ENCODE measurements around the gene OLFML2A.

The OLFML2A gene

GRCh38 chr9:124852829-124853531 is 76.0 kb downstream of the OLFML2A start, which contains the start of gene WDR38:
WDR38 (plus strand) TSS chr9:124853460; CDS start chr9:124853532, 72 bp downstream.
- DNase-seq (ENCODE audit: low spot score) = peak; percentile 91
- TF ChIP-seq, protein P1, sequence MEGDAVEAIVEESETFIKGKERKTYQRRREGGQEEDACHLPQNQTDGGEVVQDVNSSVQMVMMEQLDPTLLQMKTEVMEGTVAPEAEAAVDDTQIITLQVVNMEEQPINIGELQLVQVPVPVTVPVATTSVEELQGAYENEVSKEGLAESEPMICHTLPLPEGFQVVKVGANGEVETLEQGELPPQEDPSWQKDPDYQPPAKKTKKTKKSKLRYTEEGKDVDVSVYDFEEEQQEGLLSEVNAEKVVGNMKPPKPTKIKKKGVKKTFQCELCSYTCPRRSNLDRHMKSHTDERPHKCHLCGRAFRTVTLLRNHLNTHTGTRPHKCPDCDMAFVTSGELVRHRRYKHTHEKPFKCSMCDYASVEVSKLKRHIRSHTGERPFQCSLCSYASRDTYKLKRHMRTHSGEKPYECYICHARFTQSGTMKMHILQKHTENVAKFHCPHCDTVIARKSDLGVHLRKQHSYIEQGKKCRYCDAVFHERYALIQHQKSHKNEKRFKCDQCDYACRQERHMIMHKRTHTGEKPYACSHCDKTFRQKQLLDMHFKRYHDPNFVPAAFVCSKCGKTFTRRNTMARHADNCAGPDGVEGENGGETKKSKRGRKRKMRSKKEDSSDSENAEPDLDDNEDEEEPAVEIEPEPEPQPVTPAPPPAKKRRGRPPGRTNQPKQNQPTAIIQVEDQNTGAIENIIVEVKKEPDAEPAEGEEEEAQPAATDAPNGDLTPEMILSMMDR (IDR thresholded peaks at IDR 0.05; ENCODE audit: extremely low read depth, missing control alignments) = peak; percentile 96

DNA sequence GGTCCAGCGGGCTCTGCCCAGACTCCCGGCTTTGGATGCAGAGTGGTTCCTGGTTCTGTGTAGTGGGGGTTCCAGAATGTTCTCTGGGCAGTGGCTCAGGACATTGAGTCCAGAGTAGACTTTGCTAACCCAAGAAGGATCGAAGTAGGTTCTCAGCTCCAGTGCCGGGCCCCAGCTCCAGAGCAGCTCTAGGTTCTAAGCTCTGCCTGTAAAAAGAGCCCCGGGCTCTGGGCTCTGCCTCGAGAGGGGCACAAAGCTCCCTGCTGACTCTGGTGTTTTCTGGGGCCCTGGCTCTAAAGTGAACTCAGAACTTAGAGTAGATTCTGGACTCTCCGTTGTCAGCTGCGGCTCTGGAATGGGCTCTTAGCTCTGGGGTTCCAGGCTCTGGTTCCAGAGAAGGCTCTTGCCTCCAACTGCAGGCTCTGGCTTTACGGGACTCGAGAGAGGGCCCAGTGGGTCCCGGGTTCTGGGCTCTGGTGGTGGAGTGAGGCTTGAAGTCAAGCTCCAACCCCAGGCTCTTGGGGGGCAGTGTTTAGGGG is 76.7 kb downstream of the OLFML2A start:
- TF ChIP-seq, protein P1 (IDR thresholded peaks at IDR 0.05; ENCODE audit: extremely low read depth, missing control alignments) = no peak
- DNase-seq (ENCODE audit: low spot score) = no peak

GRCh38 chr9:124854161-124854560 is 77.2 kb downstream of the OLFML2A start:
- DNase-seq (ENCODE audit: low spot score) = no peak
- TF ChIP-seq, protein P1 (IDR thresholded peaks at IDR 0.05; ENCODE audit: extremely low read depth, missing control alignments) = no peak

GRCh38 chr9:124854822-124855221 is 77.9 kb downstream of the OLFML2A start:
- TF ChIP-seq, protein P1 (IDR thresholded peaks at IDR 0.05; ENCODE audit: extremely low read depth, missing control alignments) = no peak
- DNase-seq (ENCODE audit: low spot score) = no peak

DNA sequence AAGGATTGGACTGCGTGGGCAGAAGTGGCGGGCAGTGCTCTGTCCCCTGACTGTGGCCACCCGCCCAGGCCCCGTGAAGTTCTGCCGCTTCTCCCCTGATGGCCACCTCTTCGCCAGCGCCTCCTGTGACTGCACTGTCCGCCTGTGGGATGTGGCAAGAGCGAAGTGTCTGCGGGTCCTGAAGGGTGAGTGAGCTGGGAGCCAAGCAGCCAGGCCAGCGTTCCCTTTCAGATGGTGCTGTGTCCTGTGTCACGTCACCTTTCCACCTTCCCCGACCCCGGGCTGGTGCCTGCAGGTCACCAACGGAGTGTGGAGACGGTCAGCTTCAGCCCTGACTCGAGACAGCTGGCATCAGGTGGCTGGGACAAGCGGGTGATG is 78.6 kb downstream of the OLFML2A start:
- TF ChIP-seq, protein P1 (IDR thresholded peaks at IDR 0.05; ENCODE audit: extremely low read depth, missing control alignments) = no peak
- no peak for DNase-seq (ENCODE audit: low spot score)

DNA sequence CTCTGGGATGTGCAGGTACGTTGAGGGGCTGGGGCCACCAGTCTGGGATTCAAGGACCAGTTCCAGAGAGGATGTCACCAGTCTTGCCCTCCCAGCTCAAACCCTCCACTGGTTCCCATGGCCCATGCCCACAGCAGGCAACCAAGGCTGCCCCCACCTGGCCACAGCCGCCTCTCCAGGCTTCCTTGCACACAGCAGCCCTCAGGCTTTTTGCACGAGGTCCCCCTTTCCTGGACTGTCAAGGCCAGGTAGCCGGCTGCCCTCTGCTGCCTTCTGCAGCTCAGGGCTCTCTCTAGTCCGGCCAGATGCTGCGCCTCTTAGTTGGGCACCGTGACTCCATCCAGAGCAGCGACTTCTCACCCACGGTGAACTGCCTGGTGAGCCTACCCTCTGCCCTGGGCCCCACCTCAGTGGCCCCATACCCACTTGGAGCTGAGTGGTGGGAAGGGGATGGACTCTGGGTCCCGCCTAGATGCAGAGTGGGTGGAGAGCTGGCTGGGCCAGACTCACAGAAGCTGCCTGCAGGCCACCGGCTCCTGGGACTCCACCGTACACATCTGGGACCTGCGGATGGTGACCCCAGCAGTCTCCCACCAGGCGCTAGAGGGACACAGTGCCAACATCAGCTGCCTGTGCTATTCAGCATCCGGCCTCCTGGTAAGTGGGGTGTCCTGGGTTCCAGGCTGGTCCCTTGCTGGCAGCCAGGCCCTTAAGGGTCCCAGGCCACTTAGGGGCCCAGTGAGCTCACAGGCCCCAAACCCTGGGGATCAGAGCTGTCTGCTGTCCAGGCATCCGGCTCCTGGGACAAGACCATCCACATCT is 79.2 kb downstream of the OLFML2A start:
- TF ChIP-seq, protein P1 (IDR thresholded peaks at IDR 0.05; ENCODE audit: extremely low read depth, missing control alignments) = peak; percentile 19
- DNase-seq (ENCODE audit: low spot score) = no peak

All from GM20000 (cell line).